Suppressor macrophage (primary cell): ENCODE measurements around the gene GRPEL2.
A peak's percentile ranks its signal among the peaks of the same experiment; 100 is the strongest.

Experiments
- DNase-seq, 4 experiments: peaks; one replicate each; pipeline ENCODE4 v3.0.0-alpha.2; 2020 to 2022

Gene GRPEL2

GRCh38 chr5:149357370-149358293 lies 12.3 kb downstream of the GRPEL2 start, which contains the start of gene PCYOX1L:
Gene PCYOX1L, plus strand, starts transcription at chr5:149358046. Its CDS starts 23 bp downstream, at chr5:149358069.
- DNase-seq, result peak; percentile 92 to 97 (median 96)

- DNase-seq, result peak; percentile 47 to 74 (median 68)
Observed at GRCh38 chr5:149358294-149358651, 13.0 kb downstream of the GRPEL2 start.

- DNase-seq, result no peak
Observed at GRCh38 chr5:149358868-149359495, 13.7 kb downstream of the GRPEL2 start.

- DNase-seq, result peak in 2 of 4 experiments; percentile 42 to 49
Observed at GRCh38 chr5:149360272-149360671, 15.0 kb downstream of the GRPEL2 start.

- DNase-seq, result no peak
Observed at GRCh38 chr5:149362541-149362940, 17.2 kb downstream of the GRPEL2 start.

- peak in 3 of 4 experiments; percentile 34 to 56 (median 54) for DNase-seq
Observed at GRCh38 chr5:149363358-149363757, 18.1 kb downstream of the GRPEL2 start.

- no peak for DNase-seq
Observed at GRCh38 chr5:149363936-149364335, 18.6 kb downstream of the GRPEL2 start.

- DNase-seq, result no peak
Observed at GRCh38 chr5:149364719-149365118, 19.4 kb downstream of the GRPEL2 start.

GRCh38 chr5:149365418-149365817 lies 20.1 kb downstream of the GRPEL2 start:
- no peak for DNase-seq

- DNase-seq, result no peak
Observed at GRCh38 chr5:149366169-149366729, 20.9 kb downstream of the GRPEL2 start.

- DNase-seq, result peak; percentile 68 to 78 (median 72)
Observed at GRCh38 chr5:149367249-149367971, 22.1 kb downstream of the GRPEL2 start.

GRCh38 chr5:149367972-149368645 lies 22.8 kb downstream of the GRPEL2 start:
- DNase-seq, result no peak

GRCh38 chr5:149370878-149371277 lies 25.6 kb downstream of the GRPEL2 start:
- DNase-seq, result no peak

- peak; percentile 63 to 80 (median 74) for DNase-seq
Observed at GRCh38 chr5:149371296-149371962, 26.1 kb downstream of the GRPEL2 start.

GRCh38 chr5:149372076-149372795 lies 26.9 kb downstream of the GRPEL2 start:
- peak in 3 of 4 experiments; percentile 32 to 46 (median 36) for DNase-seq

- no peak for DNase-seq
Observed at GRCh38 chr5:149372932-149373331, 27.6 kb downstream of the GRPEL2 start.

- DNase-seq, result no peak
Observed at GRCh38 chr5:149374303-149374702, 29.0 kb downstream of the GRPEL2 start.

GRCh38 chr5:149374801-149375200 lies 29.5 kb downstream of the GRPEL2 start:
- DNase-seq, result no peak

- no peak for DNase-seq
Observed at GRCh38 chr5:149375434-149375833, 30.1 kb downstream of the GRPEL2 start.

- DNase-seq, result no peak
Observed at GRCh38 chr5:149376104-149376503, 30.8 kb downstream of the GRPEL2 start.
